ENCODE measurements around the gene C1orf216.
"Not testable (repeated sequence)": the region's sequence is repeated elsewhere in the genome, so short reads cannot be mapped to it uniquely, and the experiment has no call there.

Gene C1orf216, protein sequence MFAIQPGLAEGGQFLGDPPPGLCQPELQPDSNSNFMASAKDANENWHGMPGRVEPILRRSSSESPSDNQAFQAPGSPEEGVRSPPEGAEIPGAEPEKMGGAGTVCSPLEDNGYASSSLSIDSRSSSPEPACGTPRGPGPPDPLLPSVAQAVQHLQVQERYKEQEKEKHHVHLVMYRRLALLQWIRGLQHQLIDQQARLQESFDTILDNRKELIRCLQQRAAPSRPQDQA

DNA sequence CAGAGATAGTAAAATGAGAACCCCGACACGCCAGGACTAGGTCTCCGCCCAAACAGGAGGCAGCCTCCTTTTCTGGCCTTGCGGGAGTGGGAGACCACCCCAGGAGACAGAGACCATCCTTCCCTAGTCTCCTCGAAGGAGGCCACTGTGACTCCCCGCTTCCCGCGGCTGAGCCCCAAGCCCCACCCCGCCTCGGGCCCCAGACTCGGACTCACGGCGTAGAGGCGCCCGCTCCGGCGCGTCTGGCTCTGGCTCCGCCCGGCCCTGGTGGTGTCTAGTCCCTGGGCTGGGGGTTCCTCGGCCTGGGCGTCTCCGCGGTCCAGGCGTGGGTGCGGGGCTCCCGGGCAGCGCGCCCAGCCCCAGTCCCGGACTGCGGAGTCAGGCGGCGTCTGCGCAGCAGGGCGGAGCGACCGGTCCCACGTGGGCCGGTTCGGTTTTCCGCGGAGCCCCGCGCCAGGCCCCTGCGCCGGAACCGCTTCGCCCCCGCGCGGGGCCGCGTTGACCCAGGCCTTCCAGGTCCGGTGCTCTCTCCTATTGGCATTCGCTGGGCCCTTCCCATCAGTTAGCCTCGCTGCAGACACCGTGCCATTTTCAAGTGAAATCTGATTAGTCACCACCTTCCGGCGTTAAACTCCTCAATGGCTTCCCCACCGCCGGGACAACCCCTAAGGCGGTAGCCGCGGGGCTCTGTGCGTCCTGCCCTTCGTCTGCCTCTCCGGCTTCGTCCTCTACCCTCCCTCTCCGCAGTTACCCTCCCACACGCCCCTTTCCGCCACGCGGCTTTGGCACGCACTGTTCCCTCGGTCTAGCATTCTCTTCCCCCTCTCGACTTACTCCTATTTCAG is at the start of gene C1orf216:
Gene C1orf216, minus strand, starts transcription at position 393 of the 845 bp plus-strand sequence. CDS start 2,563 bp downstream, outside the sequence.
- peak; percentile 40 for DNase-seq

DNA sequence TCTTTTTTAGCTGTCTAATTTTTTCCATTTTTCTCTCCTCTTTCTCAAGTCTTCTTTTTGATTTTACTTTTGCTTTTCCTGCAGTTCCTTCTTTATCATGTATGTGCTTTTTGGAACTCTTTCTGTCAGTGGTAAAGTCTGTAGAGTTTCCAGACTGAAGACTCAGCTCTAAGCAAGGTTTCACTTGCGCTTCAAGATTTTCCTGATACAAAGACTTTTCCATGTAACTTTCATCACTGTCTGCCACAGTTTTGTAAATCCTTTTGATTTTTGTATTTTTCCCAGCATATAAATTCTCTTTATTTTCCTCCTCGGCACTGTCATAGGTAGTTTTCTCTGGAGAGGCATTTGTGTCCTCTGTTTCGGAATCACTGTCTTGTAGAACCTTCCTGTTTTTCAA is 45.6 kb upstream of the C1orf216 start:
- DNase-seq = no peak

DNA sequence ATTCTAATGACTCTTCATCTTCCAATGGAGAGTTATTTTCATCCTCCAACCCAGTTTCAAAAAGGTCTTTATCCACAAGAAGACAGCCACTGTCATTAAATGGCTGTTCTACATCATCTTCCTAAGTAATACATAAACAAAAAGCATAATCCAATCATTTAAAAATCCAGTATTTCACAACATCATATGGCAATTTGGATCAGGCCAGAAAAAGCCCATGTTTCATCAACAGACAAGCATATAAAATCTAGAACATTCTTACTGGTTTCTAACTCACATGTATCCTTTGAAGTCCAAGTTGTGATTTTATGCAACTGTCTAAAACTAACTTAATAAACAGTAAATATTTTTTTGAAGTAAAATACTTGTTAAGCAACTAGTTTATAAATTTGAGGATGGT is 44.5 kb upstream of the C1orf216 start:
- no peak for DNase-seq

DNA sequence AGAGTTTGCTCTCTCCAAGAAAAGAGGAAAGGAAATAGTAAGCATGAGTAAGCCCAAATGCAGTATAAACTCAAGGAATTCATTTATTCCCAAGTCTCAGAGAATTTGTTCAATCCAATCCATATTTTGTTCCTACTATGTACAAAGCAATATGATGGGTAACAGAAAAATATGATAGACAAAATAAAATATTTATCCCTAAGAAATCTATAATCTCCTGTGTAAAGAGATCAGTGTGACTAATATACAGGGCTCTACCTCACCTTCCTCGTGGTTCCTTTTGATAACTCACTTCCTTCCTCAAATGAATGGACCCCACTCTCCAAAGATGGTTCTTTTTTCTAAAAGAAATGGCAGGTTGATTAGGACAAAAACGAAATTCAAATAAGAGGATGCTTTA is 43.5 kb upstream of the C1orf216 start:
- no peak for DNase-seq

DNA sequence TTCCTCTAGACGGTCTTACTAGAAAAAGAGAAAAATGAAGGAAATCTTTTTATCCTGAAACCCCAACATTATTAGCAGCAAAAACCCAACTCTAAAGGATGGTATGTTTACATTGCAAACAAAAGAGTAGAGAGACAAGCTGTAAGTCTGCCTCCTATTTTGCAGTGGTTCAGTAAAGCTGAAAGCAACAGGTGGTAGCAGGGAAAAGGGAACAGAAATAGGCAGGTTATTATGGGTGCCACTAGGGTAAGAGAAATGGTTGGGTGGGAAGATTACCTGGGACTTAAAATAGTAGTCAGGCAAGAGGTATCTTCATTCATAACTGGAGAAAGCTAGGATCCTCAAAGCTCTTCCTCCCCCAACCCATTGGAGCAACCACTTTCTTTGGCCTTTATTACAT is 37.4 kb upstream of the C1orf216 start:
- no peak for DNase-seq

DNA sequence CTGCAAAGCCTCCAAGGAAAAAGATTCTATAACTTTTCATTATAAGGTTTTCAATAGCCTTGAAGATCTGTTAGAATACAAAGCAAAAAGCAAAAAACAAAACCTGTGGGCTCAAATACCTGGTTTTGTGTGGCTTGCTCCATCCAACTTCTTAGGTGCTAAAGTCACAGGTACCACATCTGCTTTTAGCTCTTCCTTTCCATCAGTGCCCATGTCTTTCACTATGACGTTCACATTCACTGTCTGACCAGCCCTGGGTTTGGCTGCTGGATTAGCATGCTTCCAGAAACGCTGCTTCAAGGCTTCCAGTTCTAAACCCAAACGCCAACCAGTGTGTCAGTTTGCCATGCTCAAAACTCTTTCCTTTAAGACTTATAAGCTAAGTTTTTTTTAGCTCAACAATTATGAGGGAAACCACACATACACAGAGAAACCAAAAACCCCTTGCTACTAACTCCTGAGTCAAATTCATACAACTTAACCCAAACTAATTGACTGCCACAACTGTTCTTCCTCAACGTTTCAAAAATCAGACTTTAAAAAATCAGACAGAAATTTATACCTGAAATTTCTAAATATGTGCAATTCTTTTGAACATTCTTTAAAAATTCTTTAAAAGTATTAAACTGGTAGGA is 35.1 kb upstream of the C1orf216 start:
- DNase-seq = no peak

DNA sequence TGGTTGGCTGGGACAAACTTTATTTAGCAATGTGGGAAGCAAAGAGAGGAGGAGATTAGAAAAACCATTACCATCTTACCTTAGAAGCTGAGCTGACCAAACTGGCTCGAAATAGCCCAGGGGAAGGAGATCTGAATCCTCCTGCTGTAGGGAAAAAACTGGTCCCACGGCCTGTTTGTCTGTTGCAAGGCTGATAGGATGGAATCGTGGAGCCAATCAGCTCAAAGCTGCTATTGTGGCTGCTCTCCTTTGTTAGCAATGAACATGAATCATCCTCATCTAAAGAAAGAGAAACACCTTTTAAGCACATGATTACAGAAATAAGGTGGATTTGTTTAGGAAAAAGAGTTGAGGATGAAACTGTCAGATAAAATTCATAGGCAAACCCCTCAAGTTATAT is 29.6 kb upstream of the C1orf216 start:
- DNase-seq = no peak

DNA sequence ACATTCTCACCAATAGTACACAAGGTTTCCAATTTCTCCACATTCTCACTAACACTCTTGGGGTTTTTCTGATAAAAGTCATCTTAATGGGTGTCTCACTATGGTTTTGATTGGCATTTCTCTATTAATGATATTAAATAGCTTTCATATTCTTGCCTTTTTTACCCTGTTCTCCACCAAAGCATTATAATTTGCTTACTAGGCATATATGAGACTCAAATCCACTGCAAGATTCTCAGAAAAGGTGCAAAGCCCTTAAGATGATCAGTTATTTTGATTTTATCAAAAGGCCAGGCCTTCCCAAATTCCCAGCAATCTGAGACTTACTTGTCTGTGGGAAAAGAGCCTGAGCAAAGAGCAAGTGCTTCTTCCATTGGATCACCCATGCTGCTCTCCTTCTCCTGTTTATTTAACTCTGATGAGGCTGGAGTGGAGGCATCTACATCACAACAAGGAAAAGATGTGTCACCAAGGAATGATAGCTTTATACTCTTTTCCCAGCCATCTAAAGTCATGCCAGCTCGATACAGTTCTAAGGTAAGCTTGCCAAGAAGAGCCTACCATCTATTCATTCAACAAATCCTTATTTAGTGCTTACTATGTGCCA is 26.5 kb upstream of the C1orf216 start:
- DNase-seq = no peak

DNA sequence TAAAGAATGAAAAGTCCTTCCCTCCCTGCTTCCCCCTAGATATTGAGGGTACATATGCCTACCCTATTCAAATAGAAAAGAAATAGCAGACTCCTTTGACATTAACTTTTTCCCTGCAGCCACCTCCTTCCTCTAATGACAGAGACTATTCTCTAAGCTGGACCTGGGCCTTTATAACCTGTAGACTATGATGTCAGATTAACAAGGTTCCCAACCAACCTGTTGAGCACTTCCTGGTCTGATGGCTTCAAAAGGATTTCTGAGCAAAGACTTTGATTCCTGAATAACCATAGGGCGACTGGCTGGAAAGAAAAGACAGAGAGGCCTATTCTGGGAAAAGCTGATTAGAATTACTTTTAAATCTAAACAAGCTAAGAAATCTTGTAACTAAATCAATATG is 18.4 kb upstream of the C1orf216 start:
- DNase-seq = no peak

DNA sequence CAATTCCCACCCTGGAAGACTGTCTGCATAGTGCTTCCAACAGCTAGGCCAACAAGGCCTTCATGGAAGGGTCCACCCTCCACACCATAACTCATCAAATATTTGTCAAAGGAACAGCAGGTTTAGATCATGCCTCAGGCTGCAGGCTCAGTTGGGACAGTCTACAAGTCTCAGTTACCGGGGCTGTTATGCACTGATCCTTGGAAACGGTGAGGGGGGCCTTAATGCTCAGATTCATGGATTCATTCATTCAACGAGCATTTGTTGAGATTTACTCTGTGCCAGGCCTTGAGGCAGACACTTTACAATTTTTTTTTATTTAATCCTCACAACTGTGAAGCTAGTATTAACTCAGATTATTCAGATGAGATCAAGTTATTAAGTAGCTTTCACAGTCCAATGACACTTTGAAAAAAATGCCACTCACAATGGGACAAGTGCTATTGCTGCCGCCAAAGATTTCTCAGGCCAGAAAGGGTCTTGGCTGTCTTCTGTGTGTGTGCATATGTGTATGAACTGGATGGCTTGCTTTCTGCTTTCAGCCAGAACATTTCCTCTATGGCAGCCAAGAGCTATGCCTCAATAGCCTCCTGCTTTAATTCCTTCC is 8.9 kb upstream of the C1orf216 start:
- DNase-seq = no peak

DNA sequence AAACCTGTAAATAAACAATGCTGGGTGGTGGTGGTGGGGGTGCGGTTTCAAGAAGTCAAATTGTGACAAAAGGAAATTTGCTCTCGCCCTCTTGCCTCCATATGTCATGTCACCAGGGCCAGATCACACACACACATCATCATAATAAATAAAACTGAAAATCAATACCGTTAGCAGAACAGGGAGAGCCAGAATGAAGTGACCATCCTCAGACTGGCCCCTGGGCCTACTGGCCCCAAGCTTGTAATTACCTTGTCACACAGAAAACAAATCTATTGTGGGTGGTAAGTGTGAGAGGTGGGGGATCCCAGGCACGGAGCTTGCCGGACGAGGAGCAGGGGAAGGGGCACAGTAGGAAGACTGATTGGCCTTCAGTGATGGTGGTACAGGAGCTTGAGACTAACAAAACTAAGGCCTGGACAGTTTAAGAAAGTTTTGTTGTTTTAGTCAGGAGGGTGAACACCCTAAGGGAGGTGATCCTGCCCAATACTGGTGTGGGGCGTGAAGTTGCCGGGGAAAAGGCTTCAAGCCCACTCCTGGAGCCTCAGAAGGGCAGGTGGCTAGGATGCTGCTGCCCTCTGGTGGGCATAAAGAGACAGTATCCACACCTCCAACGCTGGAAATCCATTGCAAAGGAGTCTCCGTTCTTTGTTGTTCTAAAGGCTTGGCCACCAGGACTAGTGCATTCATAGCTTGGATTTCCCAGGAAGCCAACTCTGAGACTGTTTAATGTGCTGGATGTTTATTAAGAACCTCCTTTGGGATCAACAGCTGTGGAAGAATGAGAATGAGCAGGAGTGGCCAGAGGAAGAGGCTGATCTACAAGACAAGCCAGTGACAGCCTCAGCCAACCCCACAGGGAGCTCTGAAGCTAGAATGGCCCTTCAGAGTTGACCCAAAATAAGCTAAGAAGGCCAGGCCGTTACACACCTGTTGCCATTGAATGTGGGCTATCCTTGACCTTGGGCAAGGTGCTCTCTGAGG is 8.1 kb upstream of the C1orf216 start:
- DNase-seq = peak; percentile 73

DNA sequence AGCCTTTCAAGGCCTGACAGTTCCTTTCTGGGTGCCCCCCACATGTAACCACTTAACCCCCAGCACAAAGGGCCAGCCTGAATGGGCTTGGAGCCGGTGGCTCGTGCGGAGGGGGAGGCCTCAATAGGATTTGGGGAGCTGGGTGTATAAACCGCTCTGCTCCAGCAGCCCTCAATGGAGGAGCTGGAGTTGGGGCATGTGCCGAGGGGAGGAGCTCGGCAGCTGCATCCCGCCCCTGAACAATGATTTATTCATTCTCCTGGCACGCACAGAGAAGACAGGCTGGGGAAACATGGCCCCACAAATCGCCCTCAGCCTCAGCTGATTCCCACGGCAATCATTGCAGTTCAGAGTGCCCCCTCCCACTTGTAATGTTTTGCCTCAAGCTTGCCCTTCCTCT is 6.9 kb upstream of the C1orf216 start:
- no peak for DNase-seq

DNA sequence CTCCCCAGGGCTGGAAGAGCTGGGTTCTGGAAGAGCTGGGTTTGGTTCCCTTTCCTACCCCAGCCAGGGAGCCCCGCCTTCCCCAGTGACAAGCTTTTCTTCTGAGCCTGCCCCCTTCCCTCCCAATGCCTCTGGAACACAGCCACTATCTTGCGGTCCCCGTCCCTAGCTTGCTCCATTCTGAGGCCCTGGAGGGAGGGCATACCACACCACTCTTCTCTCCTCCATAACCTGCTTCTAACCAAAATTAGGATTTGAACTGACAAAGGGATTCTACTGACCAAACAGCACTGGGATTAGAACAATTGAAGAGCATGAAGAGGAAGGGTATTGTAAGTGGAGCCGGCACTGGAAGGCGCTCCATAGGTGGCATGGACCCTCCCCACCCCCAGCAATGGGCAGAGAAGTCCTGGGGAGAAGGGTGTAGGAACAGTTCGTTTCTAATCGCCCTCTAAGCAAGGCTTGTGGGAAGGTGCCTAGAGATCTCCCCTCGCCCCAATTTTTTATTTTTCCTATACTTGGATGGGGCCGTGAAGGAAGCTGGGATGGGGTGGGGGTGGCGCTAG is 690 bp downstream of the C1orf216 start:
- no peak for DNase-seq

DNA sequence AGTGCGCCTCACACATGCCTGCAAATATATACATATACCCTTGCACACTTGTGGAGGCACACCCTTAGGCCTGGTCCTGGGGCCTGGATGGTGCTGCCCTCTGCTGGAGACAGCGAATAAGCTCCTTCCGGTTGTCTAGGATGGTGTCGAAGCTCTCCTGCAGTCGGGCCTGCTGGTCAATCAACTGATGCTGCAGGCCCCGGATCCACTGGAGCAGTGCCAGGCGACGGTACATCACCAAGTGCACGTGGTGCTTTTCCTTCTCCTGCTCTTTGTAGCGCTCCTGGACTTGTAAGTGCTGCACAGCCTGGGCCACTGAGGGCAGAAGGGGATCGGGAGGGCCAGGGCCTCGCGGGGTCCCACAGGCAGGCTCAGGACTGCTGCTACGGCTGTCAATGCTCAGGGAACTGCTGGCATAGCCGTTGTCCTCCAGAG is 3.1 kb downstream of the C1orf216 start:
- peak; percentile 73 for DNase-seq

DNA sequence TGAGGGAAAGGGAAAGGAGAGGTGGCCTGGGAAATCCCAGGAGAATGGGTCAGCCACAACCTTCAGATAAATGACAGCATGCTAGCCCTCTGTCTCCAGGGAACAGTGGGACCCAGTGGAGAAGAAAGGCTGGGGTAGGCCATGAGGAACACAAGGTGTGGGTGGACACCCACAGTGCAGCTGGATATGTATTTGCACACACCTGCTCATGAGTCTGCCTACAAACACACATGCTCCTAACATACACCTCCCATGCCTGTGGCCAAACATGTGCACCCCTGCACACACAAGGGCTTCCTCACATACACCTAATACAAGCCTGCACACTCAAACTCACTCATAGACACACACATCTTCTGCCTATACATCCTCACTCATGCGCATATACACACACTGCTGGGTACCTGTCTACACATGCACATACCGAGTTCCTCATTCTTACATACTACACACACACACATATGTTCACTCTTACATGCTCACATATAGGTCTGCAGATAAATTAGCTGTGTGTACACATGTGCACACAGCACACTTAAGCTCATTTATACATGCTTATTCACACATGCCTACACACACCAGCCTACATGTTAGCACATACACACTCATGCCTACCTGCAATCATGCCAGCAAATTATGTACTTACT is 3.6 kb downstream of the C1orf216 start:
- no peak for DNase-seq

DNA sequence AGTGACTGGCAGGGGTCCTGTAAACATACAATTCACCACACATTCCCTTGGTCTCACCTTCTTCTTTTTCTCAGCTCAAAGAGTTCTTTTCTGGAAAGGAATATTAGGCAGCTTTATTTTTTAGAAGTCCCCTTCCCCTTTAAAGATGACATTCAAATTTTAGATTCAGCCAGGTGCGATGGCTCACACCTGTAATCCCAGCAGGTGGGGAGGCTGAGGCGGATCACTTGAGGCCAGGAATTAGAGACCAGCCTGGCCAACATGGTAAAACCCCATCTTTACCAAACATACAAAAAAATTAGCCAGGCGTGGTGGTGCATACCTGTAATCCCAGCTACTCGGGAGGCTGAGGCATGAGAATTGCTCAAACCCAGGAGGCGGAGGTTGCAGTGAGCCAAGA is 7.6 kb downstream of the C1orf216 start:
- DNase-seq = not testable (repeated sequence)

DNA sequence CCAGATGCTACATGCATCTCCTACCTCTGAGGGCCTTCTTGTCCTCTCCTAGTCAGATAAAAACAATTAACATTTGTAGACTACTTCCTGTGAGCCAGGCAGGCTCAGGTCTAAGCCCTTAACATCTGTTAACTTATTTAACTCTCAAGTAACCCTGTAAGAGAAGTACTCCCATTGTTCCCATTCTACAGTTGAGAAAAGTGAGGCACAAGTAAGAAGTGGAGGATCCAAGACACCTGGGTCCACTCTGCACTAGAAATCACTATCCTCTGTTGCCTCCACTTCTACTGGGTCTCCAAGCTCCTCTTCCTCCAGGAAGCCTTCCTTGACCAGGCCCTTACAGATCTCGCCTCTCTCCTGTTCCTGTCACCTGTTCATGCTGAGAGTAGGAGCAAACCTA is 9.7 kb downstream of the C1orf216 start:
- no peak for DNase-seq

DNA sequence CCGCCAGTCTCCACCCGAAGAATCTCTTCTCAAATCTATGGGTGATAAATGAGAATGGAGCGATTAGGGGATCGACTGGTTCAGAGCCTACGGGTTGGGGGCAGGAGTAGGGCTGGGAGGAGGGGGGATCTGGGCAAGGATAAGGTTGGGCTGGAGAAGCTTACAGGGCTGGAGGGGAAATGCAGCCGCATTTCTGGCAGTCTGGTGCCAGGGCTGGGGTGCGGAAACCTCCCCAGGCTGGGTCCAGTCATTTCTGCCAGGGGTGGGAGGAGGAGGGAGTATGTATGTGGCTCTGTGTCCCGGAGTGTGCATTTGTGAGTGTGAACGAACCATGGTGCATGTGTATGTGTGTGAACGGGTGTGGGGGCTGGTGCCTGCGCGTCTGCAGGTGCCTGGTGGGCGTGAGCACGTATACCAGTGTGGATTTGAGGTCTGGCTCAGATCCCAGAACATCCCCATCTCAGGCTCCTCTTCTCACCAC is 10.2 kb downstream of the C1orf216 start:
- peak; percentile 95 for DNase-seq

DNA sequence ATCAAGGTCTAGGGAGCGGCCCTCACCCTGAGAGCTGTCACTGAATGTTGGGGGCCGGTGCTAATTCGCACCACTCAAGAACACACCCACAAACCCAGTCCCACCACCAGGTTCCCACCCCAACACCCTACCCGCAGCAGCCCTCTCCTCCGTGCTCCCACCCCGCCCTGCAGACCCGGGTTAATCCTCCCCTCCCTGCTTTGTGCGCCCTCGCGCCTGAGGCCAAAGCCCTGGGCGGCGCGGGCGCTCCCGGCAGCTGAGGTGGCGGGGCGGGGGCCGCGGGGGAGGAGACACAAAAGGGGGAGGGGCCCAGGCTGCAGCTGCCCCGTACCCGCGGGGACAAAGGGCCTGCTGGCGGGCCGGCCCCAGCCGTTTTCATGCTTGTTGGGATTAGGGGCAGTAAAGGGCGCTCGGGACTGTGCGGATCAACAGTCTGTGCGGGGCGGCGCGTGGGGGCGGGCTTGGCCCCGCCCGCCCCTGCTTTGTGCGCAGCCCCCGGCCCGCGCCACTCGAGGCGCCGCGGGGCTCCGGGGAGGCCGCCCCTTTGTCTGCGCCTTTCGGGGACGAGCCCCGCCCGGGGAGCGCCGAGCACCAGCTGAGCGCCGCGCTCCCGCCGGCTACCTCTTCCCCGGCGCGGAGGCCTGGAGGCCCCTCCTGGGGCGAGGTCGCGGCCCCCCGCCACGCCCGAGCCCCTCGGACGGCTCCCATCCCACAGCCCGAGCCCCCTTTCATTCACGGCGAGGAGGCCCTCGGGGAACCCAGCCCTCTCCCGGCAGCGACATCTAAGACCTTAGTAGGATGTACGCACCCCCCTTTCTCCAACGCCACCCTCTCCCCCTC is 10.9 kb downstream of the C1orf216 start:
- peak; percentile 79 for DNase-seq
